SU-DHL-6 (cell line): ENCODE measurements around the gene INO80E.

ENCODE experiments used
- H2AFZ ChIP-seq: fragments of 200-600 bp; sonication (generic); 2 replicates; pipeline ENCODE4 v1.6.1; 2014; ENCODE audit warnings: low read depth, mild to moderate bottlenecking, moderate library complexity, mixed read lengths, antibody characterized with exemption, low read length; ENCODE audit not compliant: severe bottlenecking
- H3F3A ChIP-seq: fragments of 200-600 bp; shearing (Covaris generic); 2 replicates; pipeline ENCODE4 v1.6.0; 2016; ENCODE audit warnings: antibody characterized with exemption, mild to moderate bottlenecking; ENCODE audit not compliant: insufficient read depth
- H3K27ac ChIP-seq: fragments of 200-600 bp; sonication (generic); 2 replicates; pipeline ENCODE4 v1.5.1; 2016; ENCODE audit warnings: low read depth, mild to moderate bottlenecking, low read length, moderate library complexity, mixed read lengths
- H3K27me3 ChIP-seq: fragments of 200-600 bp; sonication (generic), shearing (Covaris generic); 2 replicates; pipeline ENCODE4 v1.6.0; 2014; ENCODE audit warnings: mild to moderate bottlenecking, low read length
- H3K36me3 ChIP-seq: fragments of 200-600 bp; sonication (generic); 2 replicates; pipeline ENCODE4 v1.6.1; 2014; ENCODE audit warnings: mild to moderate bottlenecking, low read length, mixed read lengths
- H3K4me2 ChIP-seq: fragments of 300-600, 200-600 bp; shearing (Covaris generic), sonication (generic); 2 replicates; pipeline ENCODE4 v1.6.0; 2014; ENCODE audit warnings: low read length, low read depth, mild to moderate bottlenecking; ENCODE audit not compliant: poor library complexity, severe bottlenecking
- H3K4me3 ChIP-seq: fragments of 200-600 bp; sonication (generic); 2 replicates; pipeline ENCODE4 v1.5.1; 2014; ENCODE audit warnings: antibody characterized with exemption, low read length, mild to moderate bottlenecking, mixed read lengths; ENCODE audit not compliant: insufficient read depth, poor library complexity, severe bottlenecking
- H3K79me2 ChIP-seq: fragments of 200-600 bp; sonication (generic); 2 replicates; pipeline ENCODE4 v1.6.1; 2014; ENCODE audit warnings: mild to moderate bottlenecking, low read length, moderate library complexity; ENCODE audit not compliant: insufficient read depth
- H3K9ac ChIP-seq: fragments of 200-600 bp; sonication (generic); 2 replicates; pipeline ENCODE4 v1.7.0; 2014; ENCODE audit warnings: mild to moderate bottlenecking, low read length
- H3K9me2 ChIP-seq: fragments of 200-600 bp; sonication (generic); replicated peaks from 2 replicates; pipeline ENCODE4 v1.6.1; 2014; ENCODE audit warnings: low read length; ENCODE audit not compliant: insufficient read depth
- H3K9me3 ChIP-seq: fragments of 200-600 bp; sonication (generic); 2 replicates; pipeline ENCODE4 v1.6.1; 2014; ENCODE audit warnings: low read length, mixed read lengths; ENCODE audit not compliant: insufficient read depth
- H4K20me1 ChIP-seq: fragments of 200-600 bp; sonication (generic); 2 replicates; pipeline ENCODE4 v1.6.1; 2014; ENCODE audit warnings: low read depth, mild to moderate bottlenecking, antibody characterized with exemption, low read length, moderate library complexity, mixed read lengths
- EZH2phosphoT487 ChIP-seq: fragments of 200-600 bp; sonication (generic), shearing (Covaris generic); conservative IDR thresholded peaks from 2 replicates; pipeline ENCODE4 v1.6.1; 2018; ENCODE audit warnings: mild to moderate bottlenecking, antibody characterized with exemption, low read length, moderate library complexity, mixed read lengths
- TF ChIP-seq, protein P1 (sequence below): fragments of 200-600 bp; sonication (generic); IDR thresholded peaks from one replicate; pipeline ENCODE4 v1.5.1; 2017; ENCODE audit warnings: antibody characterized with exemption, mild to moderate bottlenecking, low read length, moderate library complexity; ENCODE audit not compliant: insufficient read depth, poor library complexity, severe bottlenecking

INO80E gene

DNA sequence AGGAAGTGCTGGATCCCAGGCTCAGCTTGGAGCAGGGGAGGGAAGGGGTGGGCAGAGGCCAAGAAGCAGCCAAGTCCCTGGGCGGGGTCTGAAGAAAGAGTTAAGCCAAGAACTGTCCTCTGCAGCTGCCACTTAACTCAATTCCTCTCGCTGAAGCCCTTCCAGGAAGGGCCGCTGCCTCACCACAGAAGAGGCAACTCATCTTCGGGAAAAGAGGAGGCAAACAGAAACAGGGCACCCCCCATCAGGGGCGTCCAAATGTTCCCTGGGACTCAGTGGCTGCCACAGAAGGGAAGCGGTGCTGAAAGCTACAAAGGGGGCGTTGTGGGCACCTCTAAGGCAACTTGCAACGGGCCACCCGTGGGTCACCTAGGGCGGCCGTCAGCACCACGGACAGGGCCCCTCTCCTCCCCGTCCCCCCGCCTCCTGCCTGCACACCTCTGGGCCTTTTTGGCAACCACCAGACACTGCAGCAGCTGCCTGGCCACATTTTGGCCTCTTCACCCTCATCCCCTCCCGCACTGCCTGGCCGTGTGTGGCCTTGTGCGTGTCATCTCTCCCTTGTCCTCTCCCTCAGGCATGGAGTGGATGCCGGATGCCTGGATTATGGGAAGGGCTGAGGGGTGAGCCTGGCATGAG lies 32.5 kb downstream of the INO80E start:
- TF ChIP-seq EZH2phosphoT487: no peak
- Histone ChIP-seq H4K20me1 (no peaks in the 10 kb centered on the region), H3K27ac (no peak overlapping the region), H3K9me3 (no peaks in the 10 kb centered on the region), H2AFZ (no peak overlapping the region), H3K9ac (no peak overlapping the region), H3K27me3 (no peaks in the 10 kb centered on the region), H3K4me2 (no peak overlapping the region), H3K9me2 (no peaks in the 10 kb centered on the region), H3K79me2 (no peaks in the 10 kb centered on the region), H3K36me3 (no peaks in the 10 kb centered on the region), H3F3A (no peaks in the 10 kb centered on the region), H3K4me3 (no peak overlapping the region)

GRCh38 chr16:30030011-30030685 lies 34.1 kb downstream of the INO80E start:
- Histone ChIP-seq H3K36me3 (no peaks in the 10 kb centered on the region), H3K27ac (no peak overlapping the region), H3F3A (no peaks in the 10 kb centered on the region), H4K20me1 (no peaks in the 10 kb centered on the region), H3K4me2 (no peak overlapping the region), H2AFZ (no peak overlapping the region), H3K9me2 (no peaks in the 10 kb centered on the region), H3K79me2 (no peaks in the 10 kb centered on the region), H3K4me3 (no peak overlapping the region), H3K9ac (no peak overlapping the region), H3K9me3 (no peaks in the 10 kb centered on the region), H3K27me3 (no peaks in the 10 kb centered on the region)
- TF ChIP-seq EZH2phosphoT487: no peak
- TF ChIP-seq, protein P1, sequence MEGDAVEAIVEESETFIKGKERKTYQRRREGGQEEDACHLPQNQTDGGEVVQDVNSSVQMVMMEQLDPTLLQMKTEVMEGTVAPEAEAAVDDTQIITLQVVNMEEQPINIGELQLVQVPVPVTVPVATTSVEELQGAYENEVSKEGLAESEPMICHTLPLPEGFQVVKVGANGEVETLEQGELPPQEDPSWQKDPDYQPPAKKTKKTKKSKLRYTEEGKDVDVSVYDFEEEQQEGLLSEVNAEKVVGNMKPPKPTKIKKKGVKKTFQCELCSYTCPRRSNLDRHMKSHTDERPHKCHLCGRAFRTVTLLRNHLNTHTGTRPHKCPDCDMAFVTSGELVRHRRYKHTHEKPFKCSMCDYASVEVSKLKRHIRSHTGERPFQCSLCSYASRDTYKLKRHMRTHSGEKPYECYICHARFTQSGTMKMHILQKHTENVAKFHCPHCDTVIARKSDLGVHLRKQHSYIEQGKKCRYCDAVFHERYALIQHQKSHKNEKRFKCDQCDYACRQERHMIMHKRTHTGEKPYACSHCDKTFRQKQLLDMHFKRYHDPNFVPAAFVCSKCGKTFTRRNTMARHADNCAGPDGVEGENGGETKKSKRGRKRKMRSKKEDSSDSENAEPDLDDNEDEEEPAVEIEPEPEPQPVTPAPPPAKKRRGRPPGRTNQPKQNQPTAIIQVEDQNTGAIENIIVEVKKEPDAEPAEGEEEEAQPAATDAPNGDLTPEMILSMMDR: no peak

DNA sequence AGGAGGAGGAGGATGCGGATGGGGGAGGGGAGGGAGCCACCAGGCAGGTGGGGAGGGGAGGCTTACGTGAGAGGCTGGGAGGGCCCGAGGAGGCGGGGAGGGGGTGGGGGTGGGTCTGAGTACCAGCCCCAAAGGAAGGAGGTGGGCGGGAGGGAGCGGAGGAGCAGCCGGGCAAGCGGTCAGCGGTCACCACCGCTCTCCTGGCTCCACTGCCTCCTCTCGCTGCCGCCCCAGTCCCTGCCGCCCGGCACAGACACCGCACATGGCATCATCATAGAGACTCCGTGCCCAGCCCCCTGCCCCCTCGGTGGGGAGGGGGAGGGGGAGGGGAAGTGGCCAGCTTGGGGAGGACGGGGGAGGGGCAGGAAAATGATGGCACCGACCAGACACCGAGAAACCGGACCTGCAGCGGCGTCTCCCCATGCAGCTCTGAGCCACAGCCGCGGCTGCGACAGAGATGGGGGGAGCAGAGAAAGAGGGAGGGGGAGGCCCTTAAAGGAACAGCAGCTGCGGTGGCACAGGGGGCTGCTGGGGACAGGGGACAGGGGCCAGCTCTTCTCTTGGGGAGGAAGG lies 34.9 kb downstream of the INO80E start, which contains the start of gene TLCD3B:
TLCD3B (minus strand) TSS at position 431 of the 573 bp plus-strand sequence. CDS start 744 bp downstream, outside the sequence.
- H3K4me2 ChIP-seq: no peak within 1 kb of the TSS
- no peaks in the 10 kb centered on the region for H3K36me3 ChIP-seq
- H3K4me3 ChIP-seq: no peak within 1 kb of the TSS
- no peaks in the 10 kb centered on the region for H4K20me1 ChIP-seq
- H3F3A ChIP-seq: no peaks in the 10 kb centered on the region
- H3K27ac ChIP-seq: no peak within 1 kb of the TSS
- H3K9me2 ChIP-seq: no peaks in the 10 kb centered on the region
- TF ChIP-seq, protein P1: no peak
- no peak for TF ChIP-seq EZH2phosphoT487
- H3K9ac ChIP-seq: no peak within 1 kb of the TSS
- H3K9me3 ChIP-seq: no peaks in the 10 kb centered on the region
- no peak within 1 kb of the TSS for H2AFZ ChIP-seq
- no peaks in the 10 kb centered on the region for H3K27me3 ChIP-seq
- no peaks in the 10 kb centered on the region for H3K79me2 ChIP-seq

- Histone ChIP-seq H4K20me1 (no peaks in the 10 kb centered on the region), H3K9me2 (no peaks in the 10 kb centered on the region), H3K27me3 (no peaks in the 10 kb centered on the region), H2AFZ (no peak overlapping the region), H3K79me2 (no peaks in the 10 kb centered on the region), H3K9me3 (no peaks in the 10 kb centered on the region), H3K4me2 (no peak overlapping the region), H3K9ac (no peak overlapping the region), H3K36me3 (no peaks in the 10 kb centered on the region), H3K27ac (no peak overlapping the region), H3F3A (no peaks in the 10 kb centered on the region), H3K4me3 (no peak overlapping the region)
- TF ChIP-seq EZH2phosphoT487: no peak
- TF ChIP-seq, protein P1: no peak
Measured at GRCh38 chr16:30031477-30031918, 35.5 kb downstream of the INO80E start.
